ENCODE results near the gene SGMS1. TPM values are rescaled to one million over a fixed set of nuclear protein-coding genes. Genes with fewer than 3 reads are reported as not detected.

Gene SGMS1
- total and polyA plus RNA-seq, 2 donors (not counting 3 experiments of a cell fraction or from before 2014, with no cell fraction given) = 9.7 to 23.7 TPM

GRCh38 chr10:50522908-50523307, 100.8 kb downstream of the SGMS1 start:
- ChIA-PET POLR2A (no interaction called here), CTCF (interaction anchor here (1.4 kb wide), 1 partner anchor 10 kb away, joined by 4 read pairs; no protein-coding TSS in a partner anchor)
- no peaks in the 10 kb centered on the region for H3K4me1 ChIP-seq (ENCODE audit: control insufficient read depth, extremely low read depth, insufficient read depth, low read length)
- no peaks in the 10 kb centered on the region for H3K79me2 ChIP-seq (ENCODE audit: control insufficient read depth, insufficient read depth, low read length)
- no peaks in the 10 kb centered on the region for H3K9me1 ChIP-seq (replicated peaks; ENCODE audit: control insufficient read depth, extremely low read depth, insufficient read depth, low read length)
- H3K4me3 ChIP-seq (replicated peaks in 1 of 3; ENCODE audit: insufficient read depth in 1 of 3, low read depth in 1 of 3, low read length in 3 of 3) = no peak overlapping the region
- no peaks in the 10 kb centered on the region for H4K20me1 ChIP-seq (replicated peaks; ENCODE audit: control insufficient read depth, extremely low read depth, insufficient read depth, low read length)
- no peak overlapping the region for H2AFZ ChIP-seq (ENCODE audit: low read depth, low read length)
- no peak for FAIRE-seq
- intact Hi-C loops (cut with micrococcal nuclease) = no loop called here
- no peak overlapping the region for H3K4me2 ChIP-seq (ENCODE audit: insufficient read depth, low read length)
- H3K9ac ChIP-seq (replicated peaks; ENCODE audit: extremely low read depth, insufficient read depth, low read length) = no peak overlapping the region
- H3K36me3 ChIP-seq (ENCODE audit: control insufficient read depth in 2 of 2, extremely low read depth in 1 of 2, insufficient read depth in 2 of 2, low read length in 2 of 2) = no peaks in the 10 kb centered on the region
- H3K27me3 ChIP-seq (ENCODE audit: control insufficient read depth in 2 of 2, insufficient read depth in 2 of 2, low read length in 2 of 2) = no peaks in the 10 kb centered on the region
- no peak overlapping the region for H3K27ac ChIP-seq (ENCODE audit: insufficient read depth, low read depth, low read length)
- TF ChIP-seq MAX (IDR thresholded peaks at IDR 0.05; ENCODE audit: insufficient read depth, insufficient read length) = no peak
- TF ChIP-seq FOS (IDR thresholded peaks at IDR 0.05; ENCODE audit: borderline replicate concordance, insufficient read depth, low read length) = no peak
- TF ChIP-seq POLR2A (IDR thresholded peaks at IDR 0.05; ENCODE audit: low read depth, low read length) = no peak
- no peak for TF ChIP-seq EZH2 (IDR thresholded peaks at IDR 0.05; ENCODE audit: borderline replicate concordance, low read depth, low read length, severe bottlenecking)
- TF ChIP-seq CTCF (IDR thresholded peaks at IDR 0.05; ENCODE audit: extremely low read depth in 1 of 2, insufficient read depth in 1 of 2, low read depth in 1 of 2, low read length in 2 of 2) = no peak
- TF ChIP-seq MYC (IDR thresholded peaks at IDR 0.05; ENCODE audit: low read depth, low read length) = no peak
- TF ChIP-seq JUN (IDR thresholded peaks at IDR 0.05; ENCODE audit: borderline replicate concordance, insufficient read depth, insufficient read length, low read depth) = no peak
- no peak for TF ChIP-seq POLR2AphosphoS5 (IDR thresholded peaks at IDR 0.05; ENCODE audit: insufficient read depth, low read depth, low read length)
- TF ChIP-seq GATA2 (IDR thresholded peaks at IDR 0.05; ENCODE audit: insufficient read depth, insufficient read length, low read depth, low read length) = no peak
- dilution Hi-C loops (cut with MboI; ENCODE audit: extremely low pct_ligation_motif_present, low sequenced_read_pairs) = no loop called here
- no peaks in the 10 kb centered on the region for H3K9me3 ChIP-seq (replicated peaks; ENCODE audit: control insufficient read depth, insufficient read depth, low read length)
- no TSS peak for BruUV-seq (replicated peaks)
- DNase-seq (ENCODE audit: low read depth, low spot score) = no peak

Measured in endothelial cell of umbilical vein (primary cell).